NCI-H446 treated with DMSO at 0.1 percent for 48 hours (cell line): ENCODE measurements around the gene CATSPER3.

Source experiments
- DNase-seq: peaks from one replicate; lab custom pipeline; 2025; lab: John Stamatoyannopoulos, UW

CATSPER3 gene

GRCh38 chr5:135041145-135041587, 73.5 kb downstream of the CATSPER3 start:
- no peak for DNase-seq

- no peak for DNase-seq
Observed at GRCh38 chr5:135041726-135042125, 74.0 kb downstream of the CATSPER3 start.

GRCh38 chr5:135042595-135042994, 74.9 kb downstream of the CATSPER3 start:
- DNase-seq: no peak

GRCh38 chr5:135045488-135045887, 77.8 kb downstream of the CATSPER3 start:
- no peak for DNase-seq

- no peak for DNase-seq
Observed at GRCh38 chr5:135046661-135047346, 79.1 kb downstream of the CATSPER3 start.

- DNase-seq: no peak
Observed at GRCh38 chr5:135047347-135047695, 79.6 kb downstream of the CATSPER3 start.

GRCh38 chr5:135048286-135048685, 80.6 kb downstream of the CATSPER3 start:
- no peak for DNase-seq

GRCh38 chr5:135048930-135049329, 81.2 kb downstream of the CATSPER3 start:
- DNase-seq: no peak

- no peak for DNase-seq
Observed at GRCh38 chr5:135050244-135050767, 82.6 kb downstream of the CATSPER3 start.

GRCh38 chr5:135051399-135051798, 83.7 kb downstream of the CATSPER3 start:
- DNase-seq: no peak

GRCh38 chr5:135051872-135052271, 84.2 kb downstream of the CATSPER3 start:
- no peak for DNase-seq

- DNase-seq: no peak
Observed at GRCh38 chr5:135052511-135053145, 84.9 kb downstream of the CATSPER3 start.

GRCh38 chr5:135053278-135053677, 85.6 kb downstream of the CATSPER3 start:
- no peak for DNase-seq

- no peak for DNase-seq
Observed at GRCh38 chr5:135053989-135054388, 86.3 kb downstream of the CATSPER3 start.

GRCh38 chr5:135054546-135054945, 86.8 kb downstream of the CATSPER3 start:
- no peak for DNase-seq

GRCh38 chr5:135055396-135055795, 87.7 kb downstream of the CATSPER3 start:
- DNase-seq: no peak

GRCh38 chr5:135056316-135057030, 88.8 kb downstream of the CATSPER3 start:
- DNase-seq: no peak

GRCh38 chr5:135057233-135057632, 89.5 kb downstream of the CATSPER3 start:
- no peak for DNase-seq

GRCh38 chr5:135058331-135058732, 90.6 kb downstream of the CATSPER3 start:
- DNase-seq: no peak

- DNase-seq: no peak
Observed at GRCh38 chr5:135059000-135059923, 91.6 kb downstream of the CATSPER3 start.

- no peak for DNase-seq
Observed at GRCh38 chr5:135060021-135060420, 92.3 kb downstream of the CATSPER3 start.

- no peak for DNase-seq
Observed at GRCh38 chr5:135061001-135061400, 93.3 kb downstream of the CATSPER3 start.
